Measurements from ENCODE around the gene RASD2. TPM values are rescaled to one million over a fixed set of nuclear protein-coding genes. Genes with fewer than 3 reads are reported as not detected.
A peak's percentile ranks its signal among the peaks of the same experiment; 100 is the strongest.

The RASD2 gene
- total RNA-seq, 1 experiment from 2014 or later = 2.4 TPM

DNA sequence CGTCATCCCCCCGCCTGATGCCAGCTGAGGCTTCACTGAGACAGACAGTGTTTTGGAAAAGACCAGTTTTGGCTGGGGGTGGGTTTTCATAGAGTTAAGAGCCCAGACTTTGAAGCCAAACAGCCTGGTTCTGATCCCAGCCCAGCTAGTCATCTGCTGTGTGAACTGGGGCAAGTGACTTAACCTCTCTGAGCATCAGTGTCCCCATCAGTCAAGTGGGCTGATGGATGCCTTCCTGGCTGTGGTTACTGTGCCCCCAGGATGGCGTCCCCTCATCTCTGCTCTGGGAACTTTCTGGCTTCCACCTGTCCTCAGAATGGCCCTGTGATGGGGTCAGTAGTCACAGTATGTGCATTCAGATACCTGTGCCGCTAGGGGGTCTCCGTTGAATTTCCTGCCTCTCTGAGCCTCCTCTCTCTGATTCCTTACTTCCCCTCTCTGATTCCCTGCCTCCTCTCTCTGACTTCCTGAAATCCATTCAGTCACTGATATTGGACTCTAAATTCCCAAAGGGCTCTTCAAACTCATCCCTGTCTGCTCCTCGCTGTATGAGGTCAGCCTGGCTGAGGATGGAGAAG is 2.4 kb downstream of the RASD2 start:
- no TSS peak for BruUV-seq (replicated peaks)
- Histone ChIP-seq H3K9me2 (ENCODE audit: insufficient read depth) (no peaks in the 10 kb centered on the region), H2AFZ (ENCODE audit: low read depth, low read length, poor library complexity, severe bottlenecking) (no peak overlapping the region), H3K9ac (ENCODE audit: low read length) (peak overlapping the region; percentile 17; the same call in 1 of the 2 replicates), H3K36me3 (ENCODE audit: control insufficient read depth in 1 of 2, insufficient read depth in 2 of 2, low read length in 2 of 2) (no peaks in the 10 kb centered on the region), H3K27me3 (ENCODE audit: insufficient read depth, low read length) (no peaks in the 10 kb centered on the region), H3K27ac (ENCODE audit: low read depth, low read length) (no peak overlapping the region), H3K9me3 (ENCODE audit: control insufficient read depth in 1 of 2, insufficient read depth in 1 of 2, low read depth in 1 of 2, low read length in 2 of 2) (no peaks in the 10 kb centered on the region), H3K4me2 (ENCODE audit: low read length) (peak overlapping the region; percentile 33; the same call in 1 of the 2 replicates), H3K4me3 (replicated peaks in 1 of 2; ENCODE audit: low read depth in 1 of 2, low read length in 2 of 2) (no peak overlapping the region), H3K4me1 (ENCODE audit: control insufficient read depth in 1 of 2, insufficient read depth in 2 of 2, low read length in 2 of 2) (peaks cover 20 to 42% of the 10 kb centered on the region in 2 experiments), H4K20me1 (ENCODE audit: insufficient read depth) (no peaks in the 10 kb centered on the region), H3K79me2 (ENCODE audit: insufficient read depth, low read length) (no peaks in the 10 kb centered on the region)
- TF ChIP-seq CBX3 (IDR thresholded peaks at IDR 0.05; ENCODE audit: low read depth) (no peak), FOSL1 (IDR thresholded peaks at IDR 0.05; ENCODE audit: low read depth) (no peak), ZBTB33 (IDR thresholded peaks at IDR 0.05; ENCODE audit: extremely low read depth, insufficient replicate concordance, low read length) (no peak), EZH2 (IDR thresholded peaks at IDR 0.05) (no peak), SIN3A (IDR thresholded peaks at IDR 0.05; ENCODE audit: low read depth) (no peak), ZNF274 (IDR thresholded peaks at IDR 0.05; ENCODE audit: low read depth, low read length) (no peak), JUND (IDR thresholded peaks at IDR 0.05) (no peak), POLR2A (IDR thresholded peaks at IDR 0.05; ENCODE audit: borderline replicate concordance, extremely low read depth, insufficient read depth, insufficient read length) (no peak), EZH2phosphoT487 (IDR thresholded peaks at IDR 0.05; ENCODE audit: borderline replicate concordance) (no peak), ATF3 (IDR thresholded peaks at IDR 0.05) (no peak)
- TF ChIP-seq, protein P1, sequence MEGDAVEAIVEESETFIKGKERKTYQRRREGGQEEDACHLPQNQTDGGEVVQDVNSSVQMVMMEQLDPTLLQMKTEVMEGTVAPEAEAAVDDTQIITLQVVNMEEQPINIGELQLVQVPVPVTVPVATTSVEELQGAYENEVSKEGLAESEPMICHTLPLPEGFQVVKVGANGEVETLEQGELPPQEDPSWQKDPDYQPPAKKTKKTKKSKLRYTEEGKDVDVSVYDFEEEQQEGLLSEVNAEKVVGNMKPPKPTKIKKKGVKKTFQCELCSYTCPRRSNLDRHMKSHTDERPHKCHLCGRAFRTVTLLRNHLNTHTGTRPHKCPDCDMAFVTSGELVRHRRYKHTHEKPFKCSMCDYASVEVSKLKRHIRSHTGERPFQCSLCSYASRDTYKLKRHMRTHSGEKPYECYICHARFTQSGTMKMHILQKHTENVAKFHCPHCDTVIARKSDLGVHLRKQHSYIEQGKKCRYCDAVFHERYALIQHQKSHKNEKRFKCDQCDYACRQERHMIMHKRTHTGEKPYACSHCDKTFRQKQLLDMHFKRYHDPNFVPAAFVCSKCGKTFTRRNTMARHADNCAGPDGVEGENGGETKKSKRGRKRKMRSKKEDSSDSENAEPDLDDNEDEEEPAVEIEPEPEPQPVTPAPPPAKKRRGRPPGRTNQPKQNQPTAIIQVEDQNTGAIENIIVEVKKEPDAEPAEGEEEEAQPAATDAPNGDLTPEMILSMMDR (IDR thresholded peaks at IDR 0.05 in 2 of 3, conservative IDR thresholded peaks at IDR 0.05 in 1 of 3; ENCODE audit: borderline replicate concordance in 1 of 3, insufficient read depth in 1 of 3, low read depth in 2 of 3, low read length in 2 of 3) = no peak
- TF ChIP-seq, protein P2, sequence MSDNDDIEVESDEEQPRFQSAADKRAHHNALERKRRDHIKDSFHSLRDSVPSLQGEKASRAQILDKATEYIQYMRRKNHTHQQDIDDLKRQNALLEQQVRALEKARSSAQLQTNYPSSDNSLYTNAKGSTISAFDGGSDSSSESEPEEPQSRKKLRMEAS (IDR thresholded peaks at IDR 0.05) = no peak
- POLR2A ChIA-PET = no interaction called here
- no peak for DNase-seq (ENCODE audit: low read depth, low spot score)
- ATAC-seq = no peak
- RAD21 ChIA-PET (ENCODE audit: low non-redundant PET in 1 of 2, low total read pairs in 2 of 2, uncharacterized antibody in 2 of 2, unreplicated experiment in 2 of 2) = no interaction called here
- intact Hi-C loops (cut with micrococcal nuclease) = no loop called here
- CTCF ChIA-PET = no interaction called here

Data from HCT116 (cell line).